Measurements from ENCODE around the gene DLG2.

The DLG2 gene

DNA sequence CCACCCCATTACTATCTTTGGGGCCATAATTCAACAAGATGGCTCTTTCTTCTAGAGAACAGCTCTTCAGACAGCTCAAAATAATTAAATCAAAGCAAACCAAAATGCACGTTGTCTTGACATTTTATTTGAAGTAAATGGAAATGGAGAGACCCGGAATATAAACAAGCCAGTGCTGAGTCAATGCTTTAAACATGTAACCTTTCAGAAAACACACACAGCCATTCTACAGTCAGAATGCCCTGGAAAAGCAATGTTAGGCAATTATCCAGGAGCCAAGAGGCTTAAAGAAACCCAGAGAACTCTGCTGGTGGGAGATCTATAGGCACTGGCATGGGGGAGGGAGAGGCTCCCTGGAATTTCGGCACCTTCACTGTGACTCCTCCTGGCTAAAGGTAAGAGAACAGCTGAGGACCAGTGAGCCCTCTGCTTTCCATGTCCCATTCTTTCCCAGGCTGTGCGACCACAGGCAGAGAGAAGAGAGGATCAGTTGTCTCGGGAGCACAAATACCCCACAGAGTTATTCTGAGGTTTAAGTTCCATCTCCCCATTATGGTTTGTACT lies 2086.9 kb downstream of the DLG2 start:
- no peaks in the 10 kb centered on the region for H3K36me3 ChIP-seq
- no peak overlapping the region for H3K4me3 ChIP-seq (ENCODE audit: low read depth, low read length)
- TF ChIP-seq, protein P1, sequence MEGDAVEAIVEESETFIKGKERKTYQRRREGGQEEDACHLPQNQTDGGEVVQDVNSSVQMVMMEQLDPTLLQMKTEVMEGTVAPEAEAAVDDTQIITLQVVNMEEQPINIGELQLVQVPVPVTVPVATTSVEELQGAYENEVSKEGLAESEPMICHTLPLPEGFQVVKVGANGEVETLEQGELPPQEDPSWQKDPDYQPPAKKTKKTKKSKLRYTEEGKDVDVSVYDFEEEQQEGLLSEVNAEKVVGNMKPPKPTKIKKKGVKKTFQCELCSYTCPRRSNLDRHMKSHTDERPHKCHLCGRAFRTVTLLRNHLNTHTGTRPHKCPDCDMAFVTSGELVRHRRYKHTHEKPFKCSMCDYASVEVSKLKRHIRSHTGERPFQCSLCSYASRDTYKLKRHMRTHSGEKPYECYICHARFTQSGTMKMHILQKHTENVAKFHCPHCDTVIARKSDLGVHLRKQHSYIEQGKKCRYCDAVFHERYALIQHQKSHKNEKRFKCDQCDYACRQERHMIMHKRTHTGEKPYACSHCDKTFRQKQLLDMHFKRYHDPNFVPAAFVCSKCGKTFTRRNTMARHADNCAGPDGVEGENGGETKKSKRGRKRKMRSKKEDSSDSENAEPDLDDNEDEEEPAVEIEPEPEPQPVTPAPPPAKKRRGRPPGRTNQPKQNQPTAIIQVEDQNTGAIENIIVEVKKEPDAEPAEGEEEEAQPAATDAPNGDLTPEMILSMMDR (IDR thresholded peaks at IDR 0.05; ENCODE audit: low read depth, low read length) = no peak
- no peaks in the 10 kb centered on the region for H3K9me3 ChIP-seq (ENCODE audit: severe bottlenecking)
- no peak for DNase-seq
- H3K27ac ChIP-seq = no peak overlapping the region
- H3K27me3 ChIP-seq (ENCODE audit: insufficient read depth, low read depth, severe bottlenecking) = peaks cover 18% of the 10 kb centered on the region

DNA sequence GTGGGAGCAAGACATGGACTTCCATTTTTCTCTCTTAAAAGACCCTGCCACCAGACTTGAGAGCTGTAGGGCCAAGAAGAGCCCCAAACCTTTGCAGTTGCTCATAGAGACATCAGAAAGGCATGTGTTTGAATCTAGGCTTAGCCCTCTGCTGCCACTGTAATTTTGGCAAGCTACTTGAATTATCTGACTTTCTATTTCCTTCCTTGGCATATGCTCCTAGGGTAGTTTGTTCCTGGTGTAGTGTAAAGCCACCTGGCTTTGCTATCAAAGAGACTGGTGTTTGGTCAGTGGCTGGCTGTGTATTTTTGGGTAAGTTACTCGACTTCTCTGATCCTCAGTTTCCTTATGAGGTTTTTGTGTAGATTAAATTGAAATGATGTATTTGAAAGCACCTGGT lies 2088.9 kb downstream of the DLG2 start:
- H3K9me3 ChIP-seq (ENCODE audit: severe bottlenecking) = no peaks in the 10 kb centered on the region
- no peak overlapping the region for H3K27ac ChIP-seq
- H3K27me3 ChIP-seq (ENCODE audit: insufficient read depth, low read depth, severe bottlenecking) = peaks cover 3% of the 10 kb centered on the region
- TF ChIP-seq, protein P1 (IDR thresholded peaks at IDR 0.05; ENCODE audit: low read depth, low read length) = no peak
- no peak overlapping the region for H3K4me3 ChIP-seq (ENCODE audit: low read depth, low read length)
- no peaks in the 10 kb centered on the region for H3K36me3 ChIP-seq
- DNase-seq = no peak

DNA sequence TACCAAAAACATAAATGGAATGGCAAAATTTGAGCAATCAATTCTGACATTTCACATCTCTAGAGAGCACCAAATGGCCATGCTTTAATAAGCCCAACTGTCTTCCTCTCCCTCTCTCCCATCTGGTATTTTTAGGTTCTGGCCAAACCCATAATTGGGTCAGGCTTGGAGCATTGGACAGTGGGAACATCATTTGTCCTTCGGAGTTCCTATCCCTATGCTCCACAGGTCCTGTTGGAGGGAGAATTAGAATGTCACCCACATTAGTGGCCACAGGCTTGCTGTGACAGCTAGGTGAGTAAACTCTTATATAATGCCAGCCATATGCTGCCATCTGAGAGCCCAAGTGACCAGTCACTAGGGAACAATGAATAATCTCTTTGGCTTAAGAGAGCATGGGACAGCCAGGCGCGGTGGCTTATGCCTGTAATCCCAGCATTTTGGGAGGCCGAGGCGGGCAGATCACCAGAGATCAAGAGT lies 2090.0 kb downstream of the DLG2 start:
- DNase-seq = no peak
- peaks cover under 1% of the 10 kb centered on the region for H3K27me3 ChIP-seq (ENCODE audit: insufficient read depth, low read depth, severe bottlenecking)
- H3K27ac ChIP-seq = no peak overlapping the region
- TF ChIP-seq, protein P1 (IDR thresholded peaks at IDR 0.05; ENCODE audit: low read depth, low read length) = no peak
- no peaks in the 10 kb centered on the region for H3K9me3 ChIP-seq (ENCODE audit: severe bottlenecking)
- no peak overlapping the region for H3K4me3 ChIP-seq (ENCODE audit: low read depth, low read length)
- no peaks in the 10 kb centered on the region for H3K36me3 ChIP-seq

DNA sequence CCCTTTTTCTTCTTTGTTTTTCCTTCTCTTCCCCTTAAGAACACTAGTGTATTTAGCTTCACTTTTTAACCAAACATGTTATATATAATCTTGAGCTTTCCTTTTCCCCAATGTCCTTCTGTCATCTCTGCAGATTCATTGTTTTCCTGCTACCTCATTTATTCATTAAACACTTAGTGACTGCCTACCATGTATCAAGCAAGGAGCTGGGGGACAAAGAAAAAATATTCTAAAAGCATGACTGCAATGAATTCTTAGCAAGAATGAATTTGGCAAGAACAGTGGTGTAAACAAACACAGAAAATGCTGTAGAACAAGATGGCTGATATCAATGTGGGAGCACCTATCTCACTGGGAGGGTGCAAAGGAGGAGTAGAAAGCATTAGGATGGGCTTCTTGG lies 2094.0 kb downstream of the DLG2 start:
- Histone ChIP-seq H3K27ac (no peak overlapping the region), H3K27me3 (ENCODE audit: insufficient read depth, low read depth, severe bottlenecking) (no peaks in the 10 kb centered on the region)

DNA sequence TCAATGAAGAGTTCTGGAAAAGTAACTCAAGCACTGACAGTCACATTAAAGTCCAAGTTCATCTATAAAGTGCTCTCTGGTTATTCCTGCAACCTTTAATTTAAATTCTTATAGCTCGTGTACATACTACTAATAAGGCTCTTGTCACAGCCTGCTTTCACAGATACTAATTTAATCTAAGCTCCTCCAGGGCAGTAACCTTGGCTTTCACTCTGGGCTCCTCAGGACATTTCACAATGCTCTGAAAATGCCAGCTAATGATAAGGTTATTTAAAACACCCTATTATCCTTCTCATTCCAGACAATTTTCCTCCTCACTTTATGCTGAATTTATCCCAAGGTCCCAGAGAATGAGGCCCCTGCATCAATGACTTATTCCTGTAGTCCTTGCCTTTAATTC lies 2098.3 kb downstream of the DLG2 start:
- no peak overlapping the region for H3K4me3 ChIP-seq (ENCODE audit: low read depth, low read length)
- no peak overlapping the region for H3K27ac ChIP-seq
- H3K9me3 ChIP-seq (ENCODE audit: severe bottlenecking) = no peaks in the 10 kb centered on the region
- TF ChIP-seq, protein P1 (IDR thresholded peaks at IDR 0.05; ENCODE audit: low read depth, low read length) = no peak
- DNase-seq = no peak
- no peaks in the 10 kb centered on the region for H3K27me3 ChIP-seq (ENCODE audit: insufficient read depth, low read depth, severe bottlenecking)
- H3K36me3 ChIP-seq = no peaks in the 10 kb centered on the region

More for the DNA sequence above, 2094.0 kb downstream of the DLG2 start:
- no peak for DNase-seq
- TF ChIP-seq, protein P1 (IDR thresholded peaks at IDR 0.05; ENCODE audit: low read depth, low read length) = no peak
- H3K4me3 ChIP-seq (ENCODE audit: low read depth, low read length) = no peak overlapping the region
- no peaks in the 10 kb centered on the region for H3K36me3 ChIP-seq
- no peaks in the 10 kb centered on the region for H3K9me3 ChIP-seq (ENCODE audit: severe bottlenecking)

DNA sequence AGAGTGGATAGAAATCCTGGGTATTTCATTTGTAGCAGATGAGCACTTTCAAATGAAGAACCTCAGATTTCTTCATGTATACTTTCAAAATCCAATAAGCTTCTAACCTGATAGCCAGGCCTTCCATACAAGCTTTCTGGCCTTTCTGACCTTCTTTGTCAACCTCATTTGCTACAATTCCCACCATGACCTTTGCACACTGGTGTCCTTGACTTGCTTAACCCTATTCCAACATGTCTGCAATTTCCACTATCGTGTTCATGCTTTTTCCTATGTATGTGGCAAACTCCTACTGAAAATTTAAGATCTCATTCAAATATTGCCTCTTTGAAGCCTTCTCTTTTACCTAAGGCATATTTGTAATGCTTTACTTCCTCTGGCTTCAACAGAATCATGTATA lies 2098.9 kb downstream of the DLG2 start:
- Histone ChIP-seq H3K27ac (no peak overlapping the region), H3K27me3 (ENCODE audit: insufficient read depth, low read depth, severe bottlenecking) (no peaks in the 10 kb centered on the region), H3K36me3 (no peaks in the 10 kb centered on the region), H3K4me3 (ENCODE audit: low read depth, low read length) (no peak overlapping the region), H3K9me3 (ENCODE audit: severe bottlenecking) (no peaks in the 10 kb centered on the region)
- no peak for DNase-seq
- TF ChIP-seq, protein P1 (IDR thresholded peaks at IDR 0.05; ENCODE audit: low read depth, low read length) = no peak

Data from WERI-Rb-1 (cell line).